ENCODE results near the gene GRK1.

DNA sequence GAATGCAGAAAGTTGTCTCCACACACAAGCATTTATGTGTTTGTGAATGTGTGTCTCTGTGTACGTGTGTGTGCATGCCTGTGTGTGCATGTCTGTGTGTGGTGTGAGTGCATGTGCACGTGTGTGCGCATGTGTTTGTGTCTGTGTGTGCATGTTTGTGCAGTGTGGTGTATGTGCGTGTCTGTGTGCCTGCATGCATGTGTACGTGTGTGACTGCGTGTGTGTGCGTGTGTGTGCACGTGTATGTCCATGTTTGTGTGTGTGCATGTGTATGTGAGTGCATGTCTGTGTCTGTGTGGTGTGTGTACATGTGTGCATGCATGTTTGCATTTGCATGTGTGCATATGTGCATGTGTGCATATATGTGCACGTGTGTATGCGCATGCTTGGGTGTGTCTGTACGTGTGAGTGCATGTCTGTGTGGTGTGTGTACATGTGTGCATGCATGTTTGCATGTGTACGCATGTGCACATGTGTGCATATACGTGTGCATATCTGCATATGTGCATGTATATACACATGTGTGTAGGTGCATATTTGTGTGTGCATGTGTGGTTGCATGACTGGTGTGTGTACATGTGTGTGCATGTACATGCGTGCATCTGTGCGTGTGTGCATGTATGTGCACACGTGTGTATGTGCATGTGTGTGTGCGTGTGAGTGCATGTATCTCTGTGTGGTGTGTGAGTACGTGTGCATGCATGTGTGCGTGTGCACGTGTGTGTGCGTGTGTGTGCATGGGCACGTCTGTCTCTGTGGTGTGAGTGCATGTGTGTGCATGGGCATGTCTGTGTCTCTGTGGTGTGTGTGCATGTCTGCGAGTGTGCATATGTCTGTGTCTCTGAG lies 83.8 kb downstream of the GRK1 start:
- TF ChIP-seq POLR2A (IDR thresholded peaks at IDR 0.05) = no peak
- TF ChIP-seq, protein P1, sequence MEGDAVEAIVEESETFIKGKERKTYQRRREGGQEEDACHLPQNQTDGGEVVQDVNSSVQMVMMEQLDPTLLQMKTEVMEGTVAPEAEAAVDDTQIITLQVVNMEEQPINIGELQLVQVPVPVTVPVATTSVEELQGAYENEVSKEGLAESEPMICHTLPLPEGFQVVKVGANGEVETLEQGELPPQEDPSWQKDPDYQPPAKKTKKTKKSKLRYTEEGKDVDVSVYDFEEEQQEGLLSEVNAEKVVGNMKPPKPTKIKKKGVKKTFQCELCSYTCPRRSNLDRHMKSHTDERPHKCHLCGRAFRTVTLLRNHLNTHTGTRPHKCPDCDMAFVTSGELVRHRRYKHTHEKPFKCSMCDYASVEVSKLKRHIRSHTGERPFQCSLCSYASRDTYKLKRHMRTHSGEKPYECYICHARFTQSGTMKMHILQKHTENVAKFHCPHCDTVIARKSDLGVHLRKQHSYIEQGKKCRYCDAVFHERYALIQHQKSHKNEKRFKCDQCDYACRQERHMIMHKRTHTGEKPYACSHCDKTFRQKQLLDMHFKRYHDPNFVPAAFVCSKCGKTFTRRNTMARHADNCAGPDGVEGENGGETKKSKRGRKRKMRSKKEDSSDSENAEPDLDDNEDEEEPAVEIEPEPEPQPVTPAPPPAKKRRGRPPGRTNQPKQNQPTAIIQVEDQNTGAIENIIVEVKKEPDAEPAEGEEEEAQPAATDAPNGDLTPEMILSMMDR (IDR thresholded peaks at IDR 0.05 in 8 of 11, conservative IDR thresholded peaks at IDR 0.05 in 3 of 11) = no peak
